Upper lobe of left lung (tissue), 6 donors: ENCODE measurements around the gene RRH. TPM values are rescaled to one million over a fixed set of nuclear protein-coding genes. Genes with fewer than 3 reads are reported as not detected.
"Not testable (repeated sequence)": the region's sequence is repeated elsewhere in the genome, so short reads cannot be mapped to it uniquely, and the experiment has no call there.

Experiments
- ATAC-seq, 2 donors: fragments of 200-7000 bp; cut with Tn5 transposase; one replicate each; pipeline ENCODE4 v1.9.1; 2022; ENCODE audit warnings: mild to moderate bottlenecking in 2 of 2, moderate library complexity in 2 of 2; ENCODE audit not compliant: low FRiP score in 2 of 2
- DNase-seq, 2 donors: peaks; one replicate each; pipeline ENCODE4 v3.0.0-alpha.2; 2019 to 2020
- H3K27ac ChIP-seq, 4 donors: fragments of 200-600 bp; sonication (generic); one replicate each; pipeline ENCODE4 v1.5.1; 2016 to 2019
- H3K27me3 ChIP-seq, 4 donors: fragments of 200-600 bp; sonication (generic); one replicate each; pipeline ENCODE4 v1.5.1; 2017 to 2019
- H3K36me3 ChIP-seq, 4 donors: fragments of 200-600 bp; sonication (generic); one replicate each; pipeline ENCODE4 v1.5.1; 2016 to 2019
- H3K4me1 ChIP-seq, 4 donors: fragments of 200-600 bp; sonication (generic); one replicate each; pipeline ENCODE4 v1.5.1; 2018 to 2019
- H3K4me3 ChIP-seq, 4 donors: fragments of 200-600 bp; sonication (generic); one replicate each; pipeline ENCODE4 v1.5.1; 2017 to 2019; ENCODE audit warnings: mild to moderate bottlenecking in 2 of 4, moderate library complexity in 1 of 4
- H3K9me3 ChIP-seq, 4 donors: fragments of 200-600 bp; sonication (generic); one replicate each; pipeline ENCODE4 v1.5.1; 2018 to 2019
- CTCF ChIP-seq, 6 experiments: fragments of 450-650 bp in 4 of 6; fragments of 200-600 bp in 2 of 6; sonication (generic) in 2 of 6; IDR thresholded peaks; one replicate each; pipeline ENCODE4 v1.5.1; 2016 to 2019; ENCODE audit warnings: antibody characterized with exemption in 6 of 6
- EP300 ChIP-seq, 4 donors: sonication (generic); formaldehyde crosslinking; IDR thresholded peaks; one replicate each; pipeline ENCODE4 v1.5.1; 2017; ENCODE audit warnings: antibody characterized with exemption in 4 of 4, control low read depth in 2 of 4
- POLR2A ChIP-seq, 4 donors: fragments of 450-650 bp; IDR thresholded peaks; one replicate each; pipeline ENCODE4 v1.5.1; 2016 to 2017; ENCODE audit warnings: antibody characterized with exemption in 4 of 4, mild to moderate bottlenecking in 2 of 4
- POLR2AphosphoS5 ChIP-seq, 2 donors: sonication (generic); formaldehyde crosslinking; IDR thresholded peaks; one replicate each; pipeline ENCODE4 v1.5.1; 2017; ENCODE audit warnings: antibody characterized with exemption in 2 of 2
- WGBS, 2 donors: methylation state at CpG; one replicate each; pipeline ENCODE4 v1.1.5; 2017 to 2018; 5-methylcytosine and 5-hydroxymethylcytosine counted together
- total RNA-seq, 6 donors: library from RNA; depleted of rRNA in 4 of 6; stranded (reverse); fragments of >200 nt in 4 of 6; gene quantifications; one replicate each; pipeline versions ENCODE4 v1.1.0 to v1.2.1, GENCODE V29; 2016 to 2021
- donor health status: DM: no; HTN: no; CAD: no; lungs with moderate emphysema.
- donor health status: DM: no; HTN: yes; CAD: no; lungs with severe emphysema.

RRH gene
- total RNA-seq, 6 donors from 2014 or later = 0.46 TPM; not detected in 5

GRCh38 chr4:109875106-109875505, 47.3 kb downstream of the RRH start:
- ATAC-seq (no peak), DNase-seq (no peak)
- Histone ChIP-seq H3K27ac (no peak overlapping the region), H3K4me3 (no peak overlapping the region), H3K4me1 (no peaks in the 10 kb centered on the region), H3K9me3 (no peaks in the 10 kb centered on the region), H3K27me3 (no peaks in the 10 kb centered on the region), H3K36me3 (peaks cover 0 to under 1% (median 0%) of the 10 kb centered on the region in 4 donors)
- TF ChIP-seq CTCF (IDR thresholded peaks at IDR 0.05) (no peak), POLR2A (IDR thresholded peaks at IDR 0.05) (no peak), EP300 (IDR thresholded peaks at IDR 0.05) (no peak), POLR2AphosphoS5 (IDR thresholded peaks at IDR 0.05) (no peak)
- 92% methylated on average over 1 of the region's 1 CpG for WGBS, 2 donors

GRCh38 chr4:109875553-109875952, 47.8 kb downstream of the RRH start:
- H3K9me3 ChIP-seq, H3K4me3 ChIP-seq, H3K36me3 ChIP-seq, H3K27ac ChIP-seq, H3K27me3 ChIP-seq, ATAC-seq, DNase-seq, H3K4me1 ChIP-seq: not testable (repeated sequence)
- WGBS, 2 donors = 100% methylated on average over 1 of the region's 2 CpGs; no CpG with 5 or more reads in 1 of the 2 donors

- TF ChIP-seq POLR2AphosphoS5 (IDR thresholded peaks at IDR 0.05) (no peak), CTCF (IDR thresholded peaks at IDR 0.05) (no peak), POLR2A (IDR thresholded peaks at IDR 0.05) (no peak), EP300 (IDR thresholded peaks at IDR 0.05) (no peak)
- WGBS, 2 donors = 93 to 100% methylated on average over 2 of the region's 2 CpGs
- DNase-seq (no peak), ATAC-seq (no peak)
- Histone ChIP-seq H3K9me3 (no peaks in the 10 kb centered on the region), H3K4me3 (no peak overlapping the region), H3K27me3 (no peaks in the 10 kb centered on the region), H3K4me1 (no peaks in the 10 kb centered on the region), H3K27ac (no peak overlapping the region), H3K36me3 (no peaks in the 10 kb centered on the region)
These were observed 49.0 kb downstream of the RRH start for GRCh38 chr4:109876634-109877265.

- TF ChIP-seq POLR2AphosphoS5 (IDR thresholded peaks at IDR 0.05) (no peak), CTCF (IDR thresholded peaks at IDR 0.05) (no peak), POLR2A (IDR thresholded peaks at IDR 0.05) (no peak), EP300 (IDR thresholded peaks at IDR 0.05) (no peak)
- H3K27ac ChIP-seq = no peak overlapping the region
- ATAC-seq (no peak), DNase-seq (no peak)
- H3K4me1 ChIP-seq = no peaks in the 10 kb centered on the region
- no peaks in the 10 kb centered on the region for H3K36me3 ChIP-seq
- WGBS, 2 donors = 85 to 92% methylated on average over 3 of the region's 3 CpGs
- H3K27me3 ChIP-seq = no peaks in the 10 kb centered on the region
- H3K4me3 ChIP-seq = no peak overlapping the region
- H3K9me3 ChIP-seq = no peaks in the 10 kb centered on the region
These were observed 49.6 kb downstream of the RRH start for GRCh38 chr4:109877400-109877799.

- H3K36me3 ChIP-seq = no peaks in the 10 kb centered on the region
- 72 to 84% methylated on average over 2 of the region's 2 CpGs for WGBS, 2 donors
These were observed 50.6 kb downstream of the RRH start for GRCh38 chr4:109878355-109878754.

More at GRCh38 chr4:109878355-109878754, 50.6 kb downstream of the RRH start:
- Histone ChIP-seq H3K9me3 (no peaks in the 10 kb centered on the region), H3K27ac (no peak overlapping the region), H3K27me3 (no peaks in the 10 kb centered on the region), H3K4me3 (no peak overlapping the region), H3K4me1 (no peaks in the 10 kb centered on the region)
- ATAC-seq (no peak), DNase-seq (no peak)
- no peak for TF ChIP-seq POLR2AphosphoS5 (IDR thresholded peaks at IDR 0.05)
- no peak for TF ChIP-seq EP300 (IDR thresholded peaks at IDR 0.05)
- no peak for TF ChIP-seq CTCF (IDR thresholded peaks at IDR 0.05)
- TF ChIP-seq POLR2A (IDR thresholded peaks at IDR 0.05) = no peak
